Activated B cell treated with CpG ODN at 0.5 μM for 24 hours (primary cell): ENCODE results near the gene TMEM89. TPM values are rescaled to one million over a fixed set of nuclear protein-coding genes. Genes with fewer than 3 reads are reported as not detected.

ENCODE experiments used
- ATAC-seq: fragments of 200-7000 bp; cut with Tn5 transposase; one replicate; pipeline ENCODE4 v1.10.0; 2021; ENCODE audit warnings: low read depth, mild to moderate bottlenecking, moderate library complexity
- CTCF ChIA-PET: fragments of 350-600 bp; sonication (Branson Sonifier 250); formaldehyde crosslinking; loops from one replicate; lab custom pipeline; 2021; ENCODE audit warnings: antibody characterized with exemption; lab: Charles Lee
- POLR2A ChIA-PET: fragments of 350-600 bp; sonication (Branson Sonifier 250); formaldehyde crosslinking; loops from one replicate; lab custom pipeline; 2021; ENCODE audit warnings: antibody characterized with exemption; lab: Charles Lee
- DNase-seq: peaks from one replicate; pipeline ENCODE4 v3.0.0; 2022
- H3K27ac Mint-ChIP-seq: one replicate; pipeline ENCODE4 v1.8.0; 2020; ENCODE audit warnings: mixed read lengths
- H3K27me3 Mint-ChIP-seq: one replicate; pipeline ENCODE4 v1.8.0; 2021; ENCODE audit warnings: mixed read lengths
- H3K36me3 Mint-ChIP-seq: one replicate; pipeline ENCODE4 v1.8.0; 2021; ENCODE audit warnings: low read depth, mixed read lengths
- H3K4me1 Mint-ChIP-seq: one replicate; pipeline ENCODE4 v1.8.0; 2021; ENCODE audit warnings: mixed read lengths
- H3K4me3 Mint-ChIP-seq: one replicate; pipeline ENCODE4 v1.8.0; 2020; ENCODE audit warnings: mild to moderate bottlenecking, mixed read lengths
- H3K9me3 Mint-ChIP-seq: one replicate; pipeline ENCODE4 v1.8.0; 2020; ENCODE audit warnings: mixed read lengths
- CTCF ChIP-seq: fragments of 200-600 bp; IDR thresholded peaks from one replicate; pipeline ENCODE4 v1.8.0; 2022; ENCODE audit warnings: antibody characterized with exemption, mild to moderate bottlenecking
- intact Hi-C: fragments of 100-400 bp; cut with micrococcal nuclease; formaldehyde crosslinking; loops from one replicate; pipeline ENCODE4 v1.15.1; 2024
- total RNA-seq: library from RNA; stranded (reverse); gene quantifications from 2 replicates; pipeline ENCODE4 v1.2.3, GENCODE V29; 2022

Gene TMEM89
- total RNA-seq = not detected in 2 replicates

- Mint-ChIP-seq H3K27ac (no peak within 1 kb of the TSS), H3K4me3 (no peak within 1 kb of the TSS), H3K27me3 (no peaks in the 10 kb centered on the region), H3K36me3 (peaks cover 4% of the 10 kb centered on the region), H3K9me3 (peaks cover 6% of the 10 kb centered on the region), H3K4me1 (no peaks in the 10 kb centered on the region)
- TF ChIP-seq CTCF = no peak
- DNase-seq (no peak), ATAC-seq (no peak)
- intact Hi-C loops = no loop called here
- ChIA-PET CTCF (no interaction called here), POLR2A (no interaction called here)
These were observed at the start of gene TMEM89 for GRCh38 chr3:48621461-48621869. TSS of gene TMEM89 (minus strand) at chr3:48621769. CDS start at chr3:48621756, 13 bp downstream.

GRCh38 chr3:48664929-48665328, 43.4 kb upstream of the TMEM89 start:
- H3K4me3 Mint-ChIP-seq = no peak overlapping the region
- ChIA-PET POLR2A (interaction anchor here (0.7 kb wide), 2 partner anchors 60 to 249 kb away, joined by 3 to 6 read pairs; no protein-coding TSS in a partner anchor), CTCF (no interaction called here)
- no peaks in the 10 kb centered on the region for H3K36me3 Mint-ChIP-seq
- H3K27ac Mint-ChIP-seq = no peak overlapping the region
- no peak for ATAC-seq
- DNase-seq = no peak
- H3K27me3 Mint-ChIP-seq = peaks cover 9% of the 10 kb centered on the region
- peaks cover 23% of the 10 kb centered on the region for H3K4me1 Mint-ChIP-seq
- TF ChIP-seq CTCF = no peak
- intact Hi-C loops = loop anchor here (1.0 to 2.0 kb wide), 2 partner anchors 20 to 364 kb away; partner anchors contain the start of genes NCKIPSD and NME6
- H3K9me3 Mint-ChIP-seq = no peaks in the 10 kb centered on the region

- no peak for ATAC-seq
- Mint-ChIP-seq H3K9me3 (no peaks in the 10 kb centered on the region), H3K27ac (no peak overlapping the region), H3K4me3 (peak overlapping the region; percentile 81), H3K36me3 (no peaks in the 10 kb centered on the region), H3K27me3 (peaks cover 11% of the 10 kb centered on the region), H3K4me1 (peaks cover 24% of the 10 kb centered on the region)
- TF ChIP-seq CTCF = no peak
- POLR2A ChIA-PET = no interaction called here
- intact Hi-C loops = loop anchor here (1.0 to 2.0 kb wide), 2 partner anchors 21 to 363 kb away; partner anchors contain the start of genes NCKIPSD and NME6
- DNase-seq = no peak
- CTCF ChIA-PET = no interaction called here
These were observed 42.7 kb upstream of the TMEM89 start for GRCh38 chr3:48664313-48664644.

- ChIA-PET POLR2A (no interaction called here), CTCF (no interaction called here)
- Mint-ChIP-seq H3K9me3 (no peaks in the 10 kb centered on the region), H3K4me1 (peaks cover 24% of the 10 kb centered on the region), H3K4me3 (peak overlapping the region; percentile 81), H3K27ac (no peak overlapping the region), H3K27me3 (peaks cover 13% of the 10 kb centered on the region), H3K36me3 (no peaks in the 10 kb centered on the region)
- peak; percentile 79 for ATAC-seq
- no peak for TF ChIP-seq CTCF
- intact Hi-C loops = loop anchor here (1.0 to 2.0 kb wide), 2 partner anchors 21 to 362 kb away; partner anchors contain the start of genes NCKIPSD and NME6
- peak; percentile 75 for DNase-seq
These were observed 42.1 kb upstream of the TMEM89 start for GRCh38 chr3:48663489-48664312.

GRCh38 chr3:48662753-48663488, 41.4 kb upstream of the TMEM89 start, which contains the start of gene CELSR3:
TSS of gene CELSR3 (minus strand) at chr3:48662886. CDS start at chr3:48662634, 252 bp downstream.
- Mint-ChIP-seq H3K9me3 (no peaks in the 10 kb centered on the region), H3K27me3 (peaks cover 14% of the 10 kb centered on the region)
- POLR2A ChIA-PET = no interaction called here

More at GRCh38 chr3:48662753-48663488, 41.4 kb upstream of the TMEM89 start, which contains the start of gene CELSR3:
- H3K4me3 Mint-ChIP-seq = peak within 1 kb of the TSS; percentile 81
- peak within 1 kb of the TSS; percentile 50 for H3K27ac Mint-ChIP-seq
- no peaks in the 10 kb centered on the region for H3K36me3 Mint-ChIP-seq
- no peak for TF ChIP-seq CTCF
- DNase-seq (no peak), ATAC-seq (peak; percentile 35)
- CTCF ChIA-PET = interaction anchor here (0.9 to 1.6 kb wide), 2 partner anchors 27 to 114 kb away, joined by 3 read pairs; no protein-coding TSS in a partner anchor
- intact Hi-C loops = no loop called here
- peaks cover 24% of the 10 kb centered on the region for H3K4me1 Mint-ChIP-seq
